Type B pancreatic cell (in vitro differentiated cells): Measurements from ENCODE around the gene HOXD13. TPM values are rescaled to one million over a fixed set of nuclear protein-coding genes. Genes with fewer than 3 reads are reported as not detected.

Experiments
- DNase-seq: peaks from one replicate; pipeline ENCODE4 v3.0.0; 2021; ENCODE audit warnings: mixed read lengths; ENCODE audit not compliant: unreplicated experiment; ENCODE audit errors: extremely low spot score
- H3K27ac Mint-ChIP-seq: 2 replicates; pipeline ENCODE4 v1.8.0; 2021; ENCODE audit warnings: mild to moderate bottlenecking, mixed read lengths
- H3K27me3 Mint-ChIP-seq: 2 replicates; pipeline ENCODE4 v1.8.0; 2021; ENCODE audit warnings: mixed read lengths
- H3K36me3 Mint-ChIP-seq: 2 replicates; pipeline ENCODE4 v1.8.0; 2021; ENCODE audit warnings: mixed read lengths
- H3K4me1 Mint-ChIP-seq: one replicate; pipeline ENCODE4 v1.8.0; 2021; ENCODE audit warnings: mixed read lengths; ENCODE audit not compliant: unreplicated experiment
- H3K4me3 Mint-ChIP-seq: 2 replicates; pipeline ENCODE4 v1.8.0; 2021; ENCODE audit warnings: mild to moderate bottlenecking, mixed read lengths
- H3K9me3 Mint-ChIP-seq: 2 replicates; pipeline ENCODE4 v1.8.0; 2021; ENCODE audit warnings: mixed read lengths
- CTCF ChIP-seq: fragments of 200-600 bp; sonication (generic); conservative IDR thresholded peaks from 2 replicates; pipeline ENCODE4 v1.5.0; 2021; ENCODE audit warnings: antibody characterized with exemption, mild to moderate bottlenecking
- total RNA-seq: library from RNA; stranded (reverse); gene quantifications from 2 replicates; pipeline ENCODE4 v1.2.1, GENCODE V29; 2021; ENCODE audit warnings: low replicate concordance

Gene HOXD13
- total RNA-seq, 1 donor from 2014 or later, result 0.43 TPM

GRCh38 chr2:176138923-176139660, 46.6 kb downstream of the HOXD13 start:
- peak overlapping the region; percentile 53 for H3K4me3 Mint-ChIP-seq
- DNase-seq, result no peak

GRCh38 chr2:176139661-176140512, 47.4 kb downstream of the HOXD13 start:
- Mint-ChIP-seq H3K4me3 (no peak overlapping the region), H3K4me1 (peaks cover 10% of the 10 kb centered on the region), H3K27me3 (peaks cover 96% of the 10 kb centered on the region), H3K27ac (no peak overlapping the region), H3K9me3 (peaks cover 3% of the 10 kb centered on the region), H3K36me3 (peaks cover 3% of the 10 kb centered on the region)
- DNase-seq, result no peak
- no peak for TF ChIP-seq CTCF

More at GRCh38 chr2:176138923-176139660, 46.6 kb downstream of the HOXD13 start:
- H3K27ac Mint-ChIP-seq, result no peak overlapping the region
- peaks cover 3% of the 10 kb centered on the region for H3K9me3 Mint-ChIP-seq
- H3K4me1 Mint-ChIP-seq, result peaks cover 11% of the 10 kb centered on the region
- peaks cover 3% of the 10 kb centered on the region for H3K36me3 Mint-ChIP-seq
- TF ChIP-seq CTCF, result no peak
- H3K27me3 Mint-ChIP-seq, result peaks cover 96% of the 10 kb centered on the region

- no peak for DNase-seq
Measured at GRCh38 chr2:176140513-176141317, 48.2 kb downstream of the HOXD13 start.

GRCh38 chr2:176142281-176142680, 49.8 kb downstream of the HOXD13 start:
- Mint-ChIP-seq H3K4me1 (no peaks in the 10 kb centered on the region), H3K9me3 (peaks cover 3% of the 10 kb centered on the region)
- no peak for TF ChIP-seq CTCF

More at GRCh38 chr2:176140513-176141317, 48.2 kb downstream of the HOXD13 start:
- Mint-ChIP-seq H3K36me3 (peaks cover 3% of the 10 kb centered on the region), H3K9me3 (peaks cover 3% of the 10 kb centered on the region), H3K27me3 (peaks cover 96% of the 10 kb centered on the region), H3K4me1 (peaks cover 2% of the 10 kb centered on the region), H3K4me3 (peak overlapping the region; percentile 54), H3K27ac (no peak overlapping the region)
- TF ChIP-seq CTCF, result peak; percentile 97

More at GRCh38 chr2:176142281-176142680, 49.8 kb downstream of the HOXD13 start:
- DNase-seq, result no peak
- Mint-ChIP-seq H3K27me3 (peaks cover 98% of the 10 kb centered on the region), H3K4me3 (no peak overlapping the region), H3K27ac (no peak overlapping the region), H3K36me3 (peaks cover 7% of the 10 kb centered on the region)

Other genes with a start within 250 kb of the HOXD13 start
- 26.4 and 33.7 TPM in 2 replicates for gene LNPK, start 90.5 kb upstream of the HOXD13 start, total RNA-seq
- gene EVX2, start 8.8 kb upstream of the HOXD13 start, total RNA-seq, result 0.10 TPM in 1 of 2 replicates, not detected in the other
- gene HOXD12, start 7.1 kb downstream of the HOXD13 start, total RNA-seq, result not detected in 2 replicates
- 0.21 and 1.1 TPM in 2 replicates for gene HOXD11, start 14.6 kb downstream of the HOXD13 start, total RNA-seq
- 0.19 and 0.56 TPM in 2 replicates for gene HOXD10, start 24.1 kb downstream of the HOXD13 start, total RNA-seq
- 0.19 and 1.5 TPM in 2 replicates for gene HOXD9, start 30.0 kb downstream of the HOXD13 start, total RNA-seq
- gene HOXD8, start 37.0 kb downstream of the HOXD13 start, total RNA-seq, result 2.8 TPM in 1 of 2 replicates, not detected in the other
- gene HOXD4, start 58.8 kb downstream of the HOXD13 start, total RNA-seq, result 37.0 TPM in 1 of 2 replicates, not detected in the other
- gene HOXD3, start 64.6 kb downstream of the HOXD13 start, total RNA-seq, result 25.4 TPM in 1 of 2 replicates, not detected in the other
- gene HOXD1, start 95.9 kb downstream of the HOXD13 start, total RNA-seq, result 7.7 TPM in 1 of 2 replicates, not detected in the other
- gene MTX2, start 176.7 kb downstream of the HOXD13 start, total RNA-seq, result 30.2 TPM in 2 replicates